Measurements from ENCODE around the gene MEN1. TPM values are rescaled to one million over a fixed set of nuclear protein-coding genes. Genes with fewer than 3 reads are reported as not detected.
A peak's percentile ranks its signal among the peaks of the same experiment; 100 is the strongest.

The MEN1 gene
- 10 to 100 TPM; 15.3 to 50.6 (median 28.4) TPM for total RNA-seq
- polyA plus RNA-seq, result 10 to 100 TPM; 21.4 to 32.8 (median 29.1) TPM
- long read RNA-seq, donor 1, partial matches to known transcripts, result 0 of 1 reads
- long read RNA-seq, donor 1, other reads (novel, unspliced or antisense), result 0 of 1 reads
- long read RNA-seq, donor 2, partial matches to known transcripts, result 0 of 2 reads
- long read RNA-seq, donor 2, other reads (novel, unspliced or antisense), result 0 of 2 reads
- long read RNA-seq, donor 3, partial matches to known transcripts, result 0 of 4 reads
- long read RNA-seq, donor 3, other reads (novel, unspliced or antisense), result 0 of 4 reads
- long read RNA-seq, donor 4, result 0 reads
- long read RNA-seq, donor 5, transcript MEN1-202 (10 exons, 3,148 nt), result major isoform, 28 of 110 reads
- long read RNA-seq, donor 5, partial matches to known transcripts, result 2 of 110 reads
- long read RNA-seq, donor 5, other reads (novel, unspliced or antisense), result 73 of 110 reads
- long read RNA-seq, donor 6, result 0 reads
- long read RNA-seq, donor 7, partial matches to known transcripts, result 0 of 4 reads
- long read RNA-seq, donor 7, other reads (novel, unspliced or antisense), result 0 of 4 reads
- long read RNA-seq, donor 8, partial matches to known transcripts, result 0 of 7 reads
- long read RNA-seq, donor 8, other reads (novel, unspliced or antisense), result 0 of 7 reads
- long read RNA-seq, donor 9, partial matches to known transcripts, result 0 of 2 reads
- long read RNA-seq, donor 9, other reads (novel, unspliced or antisense), result 0 of 2 reads
- long read RNA-seq, donor 10, partial matches to known transcripts, result 0 of 6 reads
- long read RNA-seq, donor 10, other reads (novel, unspliced or antisense), result 0 of 6 reads

- H3K4me3 ChIP-seq, result peak within 1 kb of the TSS; percentile 55 to 89 (median 76)
- WGBS, 4 donors, result 0 to 1% (median 0%) methylated on average over 14 to 46 of the region's 46 CpGs
- H3K4me1 ChIP-seq (replicated peaks in 1 of 2), result peaks cover 8 to 17% of the 10 kb centered on the region in 2 donors
- intact Hi-C loops (cut with DNase I), result no loop called here
- no peaks in the 10 kb centered on the region for H3K27me3 ChIP-seq
- H3K9me3 ChIP-seq (replicated peaks in 1 of 3), result no peaks in the 10 kb centered on the region
- peak; percentile 19 to 79 for TF ChIP-seq POLR2A (IDR thresholded peaks at IDR 0.05)
- TF ChIP-seq, protein P1, sequence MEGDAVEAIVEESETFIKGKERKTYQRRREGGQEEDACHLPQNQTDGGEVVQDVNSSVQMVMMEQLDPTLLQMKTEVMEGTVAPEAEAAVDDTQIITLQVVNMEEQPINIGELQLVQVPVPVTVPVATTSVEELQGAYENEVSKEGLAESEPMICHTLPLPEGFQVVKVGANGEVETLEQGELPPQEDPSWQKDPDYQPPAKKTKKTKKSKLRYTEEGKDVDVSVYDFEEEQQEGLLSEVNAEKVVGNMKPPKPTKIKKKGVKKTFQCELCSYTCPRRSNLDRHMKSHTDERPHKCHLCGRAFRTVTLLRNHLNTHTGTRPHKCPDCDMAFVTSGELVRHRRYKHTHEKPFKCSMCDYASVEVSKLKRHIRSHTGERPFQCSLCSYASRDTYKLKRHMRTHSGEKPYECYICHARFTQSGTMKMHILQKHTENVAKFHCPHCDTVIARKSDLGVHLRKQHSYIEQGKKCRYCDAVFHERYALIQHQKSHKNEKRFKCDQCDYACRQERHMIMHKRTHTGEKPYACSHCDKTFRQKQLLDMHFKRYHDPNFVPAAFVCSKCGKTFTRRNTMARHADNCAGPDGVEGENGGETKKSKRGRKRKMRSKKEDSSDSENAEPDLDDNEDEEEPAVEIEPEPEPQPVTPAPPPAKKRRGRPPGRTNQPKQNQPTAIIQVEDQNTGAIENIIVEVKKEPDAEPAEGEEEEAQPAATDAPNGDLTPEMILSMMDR (IDR thresholded peaks at IDR 0.05), result no peak
- DNase-seq, result peak; percentile 93 to 98 (median 97)
- H3K36me3 ChIP-seq (replicated peaks in 1 of 2), result peaks cover 0 to 19% of the 10 kb centered on the region in 2 donors
- H3K27ac ChIP-seq, result peak within 1 kb of the TSS in 2 of 5 donors; percentile 26 to 43
Measured at GRCh38 chr11:64810271-64810890, at the start of gene MEN1. MEN1 (minus strand) TSS chr11:64810551; CDS start chr11:64810109, 442 bp downstream.

DNA sequence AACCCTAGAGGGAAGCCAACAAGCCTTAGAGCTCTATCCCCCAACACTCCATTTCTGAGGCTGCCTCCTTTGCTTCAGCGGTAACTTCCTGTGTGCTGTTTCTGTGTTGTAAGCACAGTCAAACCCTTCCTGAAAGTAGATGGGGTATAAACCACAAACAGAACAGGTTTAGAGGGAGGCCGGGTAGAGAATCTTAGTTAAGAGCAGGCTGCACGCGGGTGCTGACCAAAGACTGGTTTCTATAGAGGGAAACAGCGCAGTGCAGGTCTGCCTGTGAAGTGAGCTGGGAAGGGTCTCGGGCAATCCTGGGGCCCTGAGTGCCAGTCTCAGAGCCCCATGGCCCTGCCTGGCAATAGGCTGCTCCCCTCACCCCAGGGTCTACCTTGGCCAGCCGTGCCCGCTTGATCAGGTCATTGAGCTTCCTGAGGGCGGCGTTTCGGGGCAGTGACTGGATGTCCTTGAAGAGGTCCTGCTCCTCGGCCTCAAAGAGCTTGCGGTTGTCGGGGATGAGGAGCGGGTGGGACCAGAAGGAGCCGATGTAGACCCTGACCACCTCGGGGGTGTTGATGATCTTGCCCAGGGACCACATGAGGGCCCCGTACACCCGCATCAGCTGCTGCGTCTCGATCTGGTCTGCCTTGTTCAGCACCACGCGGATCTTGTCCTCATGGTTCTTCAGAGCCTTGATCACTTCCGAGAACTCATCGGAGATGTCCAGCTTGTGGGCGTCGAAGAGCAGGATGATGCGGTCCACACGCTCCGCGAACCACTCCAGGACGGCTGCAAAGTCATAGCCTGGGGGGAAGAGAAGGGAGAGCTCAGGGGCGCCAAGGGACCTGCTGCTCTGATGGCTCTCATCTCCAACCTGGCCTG is 49.4 kb upstream of the MEN1 start:
- no peak overlapping the region for H3K4me3 ChIP-seq
- H3K27me3 ChIP-seq, result no peaks in the 10 kb centered on the region
- H3K4me1 ChIP-seq (replicated peaks in 1 of 2), result peaks cover 66 to 84% of the 10 kb centered on the region in 2 donors
- peaks cover 0 to 5% of the 10 kb centered on the region in 2 donors for H3K36me3 ChIP-seq (replicated peaks in 1 of 2)
- DNase-seq, result no peak
- H3K9me3 ChIP-seq (replicated peaks in 1 of 3), result no peaks in the 10 kb centered on the region
- 85 to 90% (median 86%) methylated on average over 28 to 33 of the region's 33 CpGs for WGBS, 4 donors
- intact Hi-C loops (cut with DNase I), result no loop called here
- no peak for TF ChIP-seq POLR2A (IDR thresholded peaks at IDR 0.05)
- TF ChIP-seq, protein P1 (IDR thresholded peaks at IDR 0.05), result no peak
- peak overlapping the region in 3 of 5 donors; percentile 78 to 83 (median 78) for H3K27ac ChIP-seq

- WGBS, 4 donors, result 32 to 58% (median 45%) methylated on average over 11 to 19 of the region's 19 CpGs
- Histone ChIP-seq H3K27ac (peak overlapping the region; percentile 31 to 83 (median 78)), H3K4me1 (replicated peaks in 1 of 2) (peaks cover 66 to 81% of the 10 kb centered on the region in 2 donors), H3K4me3 (no peak overlapping the region), H3K27me3 (no peaks in the 10 kb centered on the region), H3K9me3 (replicated peaks in 1 of 3) (no peaks in the 10 kb centered on the region), H3K36me3 (replicated peaks in 1 of 2) (peaks cover 0 to 17% of the 10 kb centered on the region in 2 donors)
- DNase-seq, result peak; percentile 79 to 96 (median 91)
- intact Hi-C loops (cut with DNase I), result no loop called here
- no peak for TF ChIP-seq POLR2A (IDR thresholded peaks at IDR 0.05)
- TF ChIP-seq, protein P1 (IDR thresholded peaks at IDR 0.05), result no peak
Measured at GRCh38 chr11:64858467-64859263, 48.3 kb upstream of the MEN1 start.

All from adrenal gland (tissue), 19 donors.